Endothelial cell of umbilical vein (primary cell): ENCODE data around the gene DHRS12. TPM values are rescaled to one million over a fixed set of nuclear protein-coding genes. Genes with fewer than 3 reads are reported as not detected.

Source experiments
- BruUV-seq: library from RNA; stranded (reverse); fragments of 400-500 nt; replicated peaks from 2 replicates; lab custom pipeline; 2021; lab: Mats Ljungman, UMichigan
- CTCF ChIA-PET: fragments of 300-600, 350-600 bp; sonication (Branson Sonifier 250); formaldehyde crosslinking; loops from one replicate; lab custom pipeline; 2021; ENCODE audit warnings: antibody characterized with exemption, inconsistent platforms; lab: Charles Lee
- POLR2A ChIA-PET: fragments of 300-600, 350-600 bp; sonication (Branson Sonifier 250); formaldehyde crosslinking; loops from one replicate; lab custom pipeline; 2021; ENCODE audit warnings: antibody characterized with exemption, inconsistent platforms; lab: Charles Lee
- DNase-seq: peaks from one replicate; pipeline ENCODE4 v3.0.0-alpha.2; 2011; ENCODE audit warnings: low read depth, low spot score
- FAIRE-seq: peaks from 2 replicates; lab custom pipeline; 2011; peaks lifted over from hg19 to GRCh38; lab: Jason Lieb, UNC
- H2AFZ ChIP-seq: 2 replicates; pipeline ENCODE4 v1.6.0; 2012; ENCODE audit warnings: low read depth, low read length, control low read depth, inconsistent platforms
- H3K27ac ChIP-seq: 2 replicates; pipeline ENCODE4 v1.5.1; 2011; ENCODE audit warnings: low read depth, mild to moderate bottlenecking, control low read depth, low read length, moderate library complexity; ENCODE audit not compliant: insufficient read depth
- H3K27me3 ChIP-seq, 2 experiments: 2 replicates each; pipeline versions ENCODE4 v1.6.0 to v1.6.1; 2011; ENCODE audit warnings: low read length in 2 of 2, mixed read lengths in 1 of 2; ENCODE audit not compliant: control insufficient read depth in 2 of 2, insufficient read depth in 2 of 2
- H3K36me3 ChIP-seq, 2 experiments: 2 replicates in 1 of 2; 3 replicates in 1 of 2; pipeline ENCODE4 v1.5.1; 2011; ENCODE audit warnings: low read length in 2 of 2, mild to moderate bottlenecking in 1 of 2, moderate library complexity in 1 of 2; ENCODE audit not compliant: control insufficient read depth in 2 of 2, insufficient read depth in 2 of 2; ENCODE audit errors: extremely low read depth in 1 of 2
- H3K4me1 ChIP-seq: 3 replicates; pipeline ENCODE4 v1.5.1; 2011; ENCODE audit warnings: mild to moderate bottlenecking, low read length; ENCODE audit not compliant: control insufficient read depth, insufficient read depth; ENCODE audit errors: extremely low read depth
- H3K4me2 ChIP-seq: 2 replicates; pipeline ENCODE4 v1.6.1; 2011; ENCODE audit warnings: low read length, control low read depth, mixed read lengths; ENCODE audit not compliant: insufficient read depth
- H3K4me3 ChIP-seq, 3 experiments: fragments of 200-600 bp in 1 of 3; sonication (generic), shearing (Covaris generic) in 1 of 3; replicated peaks in 1 of 3; 2 replicates each; pipeline ENCODE4 v1.5.1; 2011 to 2016; ENCODE audit warnings: control low read depth in 3 of 3, low read length in 3 of 3, mild to moderate bottlenecking in 2 of 3, inconsistent platforms in 1 of 3, low read depth in 1 of 3, moderate library complexity in 1 of 3; ENCODE audit not compliant: insufficient read depth in 1 of 3
- H3K79me2 ChIP-seq: 2 replicates; pipeline ENCODE4 v1.6.0; 2012; ENCODE audit warnings: low read length, inconsistent platforms; ENCODE audit not compliant: control insufficient read depth, insufficient read depth
- H3K9ac ChIP-seq: replicated peaks from 2 replicates; pipeline ENCODE3; 2011; ENCODE audit warnings: low read length, control low read depth; ENCODE audit not compliant: insufficient read depth; ENCODE audit errors: extremely low read depth
- H3K9me1 ChIP-seq: replicated peaks from 3 replicates; pipeline ENCODE4 v1.6.0; 2011; ENCODE audit warnings: mild to moderate bottlenecking, low read length; ENCODE audit not compliant: control insufficient read depth, insufficient read depth; ENCODE audit errors: extremely low read depth
- H3K9me3 ChIP-seq: replicated peaks from 2 replicates; pipeline ENCODE4 v1.5.1; 2012; ENCODE audit warnings: low read length, inconsistent platforms; ENCODE audit not compliant: control insufficient read depth, insufficient read depth
- H4K20me1 ChIP-seq: replicated peaks from 2 replicates; pipeline ENCODE3; 2011; ENCODE audit warnings: mild to moderate bottlenecking, low read length; ENCODE audit not compliant: control insufficient read depth, insufficient read depth; ENCODE audit errors: extremely low read depth
- EZH2 ChIP-seq: IDR thresholded peaks from 2 replicates; pipeline ENCODE4 v1.6.1; 2012; ENCODE audit warnings: borderline replicate concordance, low read depth, mild to moderate bottlenecking, moderate library complexity, low read length, inconsistent platforms; ENCODE audit not compliant: severe bottlenecking
- FOS ChIP-seq: IDR thresholded peaks from 2 replicates; pipeline ENCODE4 v1.6.1; 2011; ENCODE audit warnings: mild to moderate bottlenecking, low read length, moderate library complexity, borderline replicate concordance; ENCODE audit not compliant: insufficient read depth
- GATA2 ChIP-seq: IDR thresholded peaks from 2 replicates; pipeline ENCODE4 v1.7.0; 2011; ENCODE audit warnings: low read depth, mild to moderate bottlenecking, moderate library complexity, mixed read lengths, low read length; ENCODE audit not compliant: insufficient read length, insufficient read depth
- JUN ChIP-seq: IDR thresholded peaks from 2 replicates; pipeline ENCODE4 v1.6.1; 2011; ENCODE audit warnings: borderline replicate concordance, low read depth; ENCODE audit not compliant: insufficient read length, insufficient read depth
- POLR2A ChIP-seq: IDR thresholded peaks from 2 replicates; pipeline ENCODE4 v1.6.1; 2012; ENCODE audit warnings: low read depth, mild to moderate bottlenecking, control low read depth, low read length
- POLR2AphosphoS5 ChIP-seq: IDR thresholded peaks from 2 replicates; pipeline ENCODE4 v1.6.1; 2012; ENCODE audit warnings: low read depth, mild to moderate bottlenecking, control low read depth, low read length, moderate library complexity; ENCODE audit not compliant: insufficient read depth
- dilution Hi-C: fragments of 300-500 bp; cut with MboI; formaldehyde crosslinking; loops from one replicate; pipeline ENCODE4 v1.15.0; 2019; ENCODE audit warnings: low sequenced_read_pairs; ENCODE audit not compliant: extremely low pct_ligation_motif_present
- intact Hi-C: fragments of 100-400 bp; cut with micrococcal nuclease; formaldehyde crosslinking; loops from one replicate; pipeline ENCODE4 v1.10.0; 2022
- polyA plus RNA-seq, 4 experiments: library from polyadenylated mRNA; depleted of rRNA in 3 of 4; stranded (reverse) in 3 of 4; unstranded in 1 of 4; fragments of >200 nt; gene quantifications; 2 replicates each; pipeline versions ENCODE4 v1.2.1 to v1.2.3, GENCODE V29; 2011 to 2012; ENCODE audit warnings: missing spikeins in 1 of 4
- total RNA-seq: library from RNA; stranded (reverse); gene quantifications from 2 replicates; pipeline ENCODE4 v1.2.3, GENCODE V29; 2021
- TF ChIP-seq, protein P1 (sequence below): IDR thresholded peaks from 2 replicates; pipeline ENCODE4 v1.6.1; 2011; ENCODE audit not compliant: insufficient read depth, insufficient read length
- TF ChIP-seq, protein P2 (sequence below), 2 donors: IDR thresholded peaks; 1 replicate in 1 of 2; 2 replicates in 1 of 2; pipeline ENCODE4 v1.5.1; 2011; ENCODE audit warnings: low read length in 2 of 2, mild to moderate bottlenecking in 2 of 2, moderate library complexity in 2 of 2, control low read depth in 1 of 2, inconsistent platforms in 1 of 2, low read depth in 1 of 2; ENCODE audit not compliant: insufficient read depth in 1 of 2; ENCODE audit errors: extremely low read depth in 1 of 2

Gene DHRS12
- total and polyA plus RNA-seq, 2 donors (not counting 3 experiments of a cell fraction or from before 2014, with no cell fraction given): 8.9 to 9.1 TPM

DNA sequence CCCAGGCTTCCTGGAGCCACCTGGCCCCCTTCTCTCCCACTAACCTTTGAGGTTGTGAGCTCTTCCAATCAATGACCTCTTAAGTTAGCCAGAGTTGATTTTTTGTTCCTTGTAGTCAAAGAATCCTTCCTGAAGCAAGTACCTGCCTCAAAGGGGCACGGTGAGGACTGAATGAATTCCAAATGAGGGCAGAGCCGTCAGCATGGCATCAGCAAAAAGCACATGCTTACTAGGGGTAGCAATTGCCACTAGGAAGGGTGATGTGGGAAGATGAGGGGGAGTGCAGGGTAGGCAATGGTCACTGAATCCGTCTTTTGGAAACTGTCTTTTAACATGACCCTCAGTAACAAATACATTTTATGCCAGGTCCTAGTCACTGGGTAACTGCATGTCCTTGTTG is 15.6 kb upstream of the DHRS12 start:
- POLR2A ChIA-PET: no interaction called here
- Histone ChIP-seq H3K27ac (no peak overlapping the region), H3K79me2 (no peaks in the 10 kb centered on the region), H3K9me1 (no peaks in the 10 kb centered on the region), H3K4me1 (no peaks in the 10 kb centered on the region), H3K9me3 (no peaks in the 10 kb centered on the region), H3K4me2 (no peak overlapping the region), H3K27me3 (peaks cover 14 to 27% of the 10 kb centered on the region in 2 experiments), H3K9ac (no peak overlapping the region), H2AFZ (no peak overlapping the region), H3K36me3 (no peaks in the 10 kb centered on the region), H3K4me3 (no peak overlapping the region), H4K20me1 (no peaks in the 10 kb centered on the region)
- no peak for DNase-seq
- BruUV-seq: no TSS peak
- intact Hi-C loops: no loop called here
- dilution Hi-C loops: no loop called here
- FAIRE-seq: no peak
- TF ChIP-seq POLR2A: no peak
- TF ChIP-seq, protein P1, sequence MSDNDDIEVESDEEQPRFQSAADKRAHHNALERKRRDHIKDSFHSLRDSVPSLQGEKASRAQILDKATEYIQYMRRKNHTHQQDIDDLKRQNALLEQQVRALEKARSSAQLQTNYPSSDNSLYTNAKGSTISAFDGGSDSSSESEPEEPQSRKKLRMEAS: no peak
- TF ChIP-seq GATA2: no peak
- TF ChIP-seq JUN: no peak
- TF ChIP-seq POLR2AphosphoS5: no peak
- TF ChIP-seq, protein P2, sequence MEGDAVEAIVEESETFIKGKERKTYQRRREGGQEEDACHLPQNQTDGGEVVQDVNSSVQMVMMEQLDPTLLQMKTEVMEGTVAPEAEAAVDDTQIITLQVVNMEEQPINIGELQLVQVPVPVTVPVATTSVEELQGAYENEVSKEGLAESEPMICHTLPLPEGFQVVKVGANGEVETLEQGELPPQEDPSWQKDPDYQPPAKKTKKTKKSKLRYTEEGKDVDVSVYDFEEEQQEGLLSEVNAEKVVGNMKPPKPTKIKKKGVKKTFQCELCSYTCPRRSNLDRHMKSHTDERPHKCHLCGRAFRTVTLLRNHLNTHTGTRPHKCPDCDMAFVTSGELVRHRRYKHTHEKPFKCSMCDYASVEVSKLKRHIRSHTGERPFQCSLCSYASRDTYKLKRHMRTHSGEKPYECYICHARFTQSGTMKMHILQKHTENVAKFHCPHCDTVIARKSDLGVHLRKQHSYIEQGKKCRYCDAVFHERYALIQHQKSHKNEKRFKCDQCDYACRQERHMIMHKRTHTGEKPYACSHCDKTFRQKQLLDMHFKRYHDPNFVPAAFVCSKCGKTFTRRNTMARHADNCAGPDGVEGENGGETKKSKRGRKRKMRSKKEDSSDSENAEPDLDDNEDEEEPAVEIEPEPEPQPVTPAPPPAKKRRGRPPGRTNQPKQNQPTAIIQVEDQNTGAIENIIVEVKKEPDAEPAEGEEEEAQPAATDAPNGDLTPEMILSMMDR (IDR thresholded peaks at IDR 0.05; ENCODE audit: extremely low read depth in 1 of 2, insufficient read depth in 1 of 2, low read depth in 1 of 2, low read length in 2 of 2): no peak
- TF ChIP-seq FOS: no peak
- TF ChIP-seq EZH2: no peak
- CTCF ChIA-PET: no interaction called here
